Omental fat pad (tissue), 4 donors: Measurements from ENCODE around the gene ZNF764. TPM values are rescaled to one million over a fixed set of nuclear protein-coding genes. Genes with fewer than 3 reads are reported as not detected.

Experiments used
- ATAC-seq: fragments of 150-250 bp; one replicate; pipeline ENCODE4 v1.9.1; 2016; ENCODE audit warnings: mild to moderate bottlenecking, moderate library complexity; ENCODE audit not compliant: low FRiP score
- DNase-seq: peaks from one replicate; pipeline ENCODE4 v3.0.0-alpha.2; 2019; ENCODE audit warnings: low spot score
- CTCF ChIP-seq, 3 donors: fragments of 450-650 bp; IDR thresholded peaks; one replicate each; pipeline ENCODE4 v1.5.1; 2016 to 2017; ENCODE audit warnings: antibody characterized with exemption in 3 of 3, mild to moderate bottlenecking in 3 of 3, moderate library complexity in 2 of 3
- total RNA-seq, 4 donors: library from RNA; depleted of rRNA; stranded (reverse); fragments of >200 nt; gene quantifications; one replicate each; pipeline ENCODE4 v1.1.0, GENCODE V29; 2016

ZNF764 gene
- total RNA-seq, 4 donors from 2014 or later, result 4.5 to 15.9 (median 10.1) TPM

- TF ChIP-seq CTCF (IDR thresholded peaks at IDR 0.05), result no peak
- no peak for ATAC-seq
Measured at GRCh38 chr16:30528799-30529457, 29.2 kb downstream of the ZNF764 start.

GRCh38 chr16:30527635-30528178 is 30.5 kb downstream of the ZNF764 start:
- ATAC-seq, result peak; percentile 2
- DNase-seq, result no peak
- TF ChIP-seq CTCF (IDR thresholded peaks at IDR 0.05), result no peak

More at GRCh38 chr16:30528799-30529457, 29.2 kb downstream of the ZNF764 start:
- no peak for DNase-seq

- peak; percentile 94 for DNase-seq
- TF ChIP-seq CTCF (IDR thresholded peaks at IDR 0.05), result peak in 1 of 3 donors; percentile 8
- ATAC-seq, result peak; percentile 96
Measured at GRCh38 chr16:30526823-30527634, 31.1 kb downstream of the ZNF764 start.

GRCh38 chr16:30526137-30526822 is 31.9 kb downstream of the ZNF764 start, which contains the start of gene ZNF768:
ZNF768 (minus strand) TSS chr16:30526566; CDS start chr16:30526413, 153 bp downstream.
- DNase-seq (no peak), ATAC-seq (peak; percentile 59)
- no peak for TF ChIP-seq CTCF (IDR thresholded peaks at IDR 0.05)

- DNase-seq (no peak), ATAC-seq (no peak)
- no peak for TF ChIP-seq CTCF (IDR thresholded peaks at IDR 0.05)
Measured at GRCh38 chr16:30525844-30526136, 32.4 kb downstream of the ZNF764 start.

GRCh38 chr16:30524575-30525568 is 33.3 kb downstream of the ZNF764 start:
- ATAC-seq, result no peak
- TF ChIP-seq CTCF (IDR thresholded peaks at IDR 0.05), result no peak
- no peak for DNase-seq
